MCF 10A (cell line): ENCODE measurements around the gene SKOR1. TPM values are rescaled to one million over a fixed set of nuclear protein-coding genes. Genes with fewer than 3 reads are reported as not detected.

Experiments
- BruUV-seq: library from RNA; stranded (reverse); fragments of 400-500 nt; replicated peaks from 2 replicates; lab custom pipeline; 2021; lab: Mats Ljungman, UMichigan
- CTCF ChIA-PET: fragments of 300-600 bp; sonication (Branson Sonifier 250); formaldehyde crosslinking; extraction: SDS; loops from one replicate; lab custom pipeline; 2021; ENCODE audit warnings: antibody characterized with exemption, inconsistent platforms; lab: Yijun Ruan, JAX
- POLR2A ChIA-PET: fragments of 300-600, 350-650 bp; sonication (Branson Sonifier 250); formaldehyde crosslinking; extraction: SDS; loops from one replicate; lab custom pipeline; 2020; ENCODE audit warnings: antibody characterized with exemption, inconsistent platforms; lab: Yijun Ruan, JAX
- DNase-seq: peaks from one replicate; pipeline ENCODE4 v3.0.0-alpha.2; 2018; ENCODE audit not compliant: unreplicated experiment
- H3K27ac Mint-ChIP-seq: one replicate; pipeline ENCODE4 v1.8.0; 2022; ENCODE audit warnings: mild to moderate bottlenecking, low read depth, mixed read lengths; ENCODE audit not compliant: unreplicated experiment
- H3K27me3 Mint-ChIP-seq: one replicate; pipeline ENCODE4 v1.8.0; 2022; ENCODE audit warnings: mixed read lengths; ENCODE audit not compliant: insufficient read depth, unreplicated experiment
- H3K36me3 Mint-ChIP-seq: one replicate; pipeline ENCODE4 v1.8.0; 2022; ENCODE audit warnings: mild to moderate bottlenecking, moderate library complexity, mixed read lengths; ENCODE audit not compliant: insufficient read depth, unreplicated experiment
- H3K4me1 Mint-ChIP-seq: one replicate; pipeline ENCODE4 v1.8.0; 2022; ENCODE audit warnings: mixed read lengths; ENCODE audit not compliant: insufficient read depth, unreplicated experiment
- H3K4me3 Mint-ChIP-seq: one replicate; pipeline ENCODE4 v1.8.0; 2022; ENCODE audit warnings: mild to moderate bottlenecking, moderate library complexity, mixed read lengths; ENCODE audit not compliant: unreplicated experiment
- H3K9me3 Mint-ChIP-seq: one replicate; pipeline ENCODE4 v1.8.0; 2022; ENCODE audit warnings: mixed read lengths; ENCODE audit not compliant: unreplicated experiment
- CTCF ChIP-seq: fragments of 200-600 bp; IDR thresholded peaks from one replicate; pipeline ENCODE4 v1.8.0; 2022; ENCODE audit warnings: antibody characterized with exemption, mild to moderate bottlenecking; ENCODE audit not compliant: unreplicated experiment
- intact Hi-C: fragments of 100-400 bp; cut with micrococcal nuclease; formaldehyde crosslinking; loops from 2 replicates; pipeline ENCODE4 v1.14.1; 2022
- total RNA-seq: library from RNA; stranded (reverse); gene quantifications from 2 replicates; pipeline ENCODE4 v1.2.3, GENCODE V29; 2022

Gene SKOR1
- total RNA-seq, 1 experiment from 2014 or later: 0.07 TPM

- Mint-ChIP-seq H3K9me3 (no peaks in the 10 kb centered on the region), H3K36me3 (no peaks in the 10 kb centered on the region), H3K4me1 (peaks cover 14% of the 10 kb centered on the region), H3K27ac (peak overlapping the region; percentile 37), H3K27me3 (no peaks in the 10 kb centered on the region), H3K4me3 (peak overlapping the region; percentile 66)
- peak; percentile 78 for DNase-seq
- TF ChIP-seq CTCF: peak; percentile 95
- BruUV-seq: no TSS peak
- CTCF ChIA-PET: interaction anchor here (0.5 to 4.5 kb wide), 43 partner anchors 9 to 1010 kb away, joined by 3 to 90 read pairs (median 4); partner anchors contain the start of gene PIAS1
- intact Hi-C loops: loop anchor here (1.0 to 5.0 kb wide), 3 partner anchors 134 to 292 kb away; no protein-coding TSS in a partner anchor
- POLR2A ChIA-PET: interaction anchor here (0.6 to 4.5 kb wide), 15 partner anchors 11 to 638 kb away, joined by 3 to 41 read pairs (median 3); partner anchors contain the start of gene PIAS1
Measured at GRCh38 chr15:67863442-67863987, 38.2 kb downstream of the SKOR1 start.

- ChIA-PET CTCF (no interaction called here), POLR2A (interaction anchor here (1.0 to 1.8 kb wide), 2 partner anchors 189 to 192 kb away, joined by 3 to 4 read pairs; partner anchors contain the start of gene PIAS1)
- no peak for TF ChIP-seq CTCF
- Mint-ChIP-seq H3K4me1 (peaks cover 10% of the 10 kb centered on the region), H3K36me3 (no peaks in the 10 kb centered on the region), H3K27me3 (no peaks in the 10 kb centered on the region), H3K9me3 (no peaks in the 10 kb centered on the region), H3K4me3 (no peak overlapping the region), H3K27ac (no peak overlapping the region)
- intact Hi-C loops: no loop called here
- no peak for DNase-seq
- no TSS peak for BruUV-seq
Measured at GRCh38 chr15:67865331-67865730, 40.0 kb downstream of the SKOR1 start.

GRCh38 chr15:67865766-67866165 lies 40.5 kb downstream of the SKOR1 start:
- Mint-ChIP-seq H3K4me3 (no peak overlapping the region), H3K4me1 (peaks cover 8% of the 10 kb centered on the region), H3K9me3 (peaks cover 3% of the 10 kb centered on the region), H3K27me3 (no peaks in the 10 kb centered on the region), H3K36me3 (no peaks in the 10 kb centered on the region), H3K27ac (no peak overlapping the region)
- DNase-seq: no peak
- ChIA-PET POLR2A (interaction anchor here (1.0 to 1.8 kb wide), 2 partner anchors 189 to 192 kb away, joined by 3 to 4 read pairs; partner anchors contain the start of gene PIAS1), CTCF (no interaction called here)
- intact Hi-C loops: no loop called here
- no TSS peak for BruUV-seq
- no peak for TF ChIP-seq CTCF

- no peaks in the 10 kb centered on the region for H3K27me3 Mint-ChIP-seq
- H3K27ac Mint-ChIP-seq: no peak overlapping the region
- BruUV-seq: no TSS peak
- no peaks in the 10 kb centered on the region for H3K36me3 Mint-ChIP-seq
- peaks cover 7% of the 10 kb centered on the region for H3K9me3 Mint-ChIP-seq
- H3K4me3 Mint-ChIP-seq: no peak overlapping the region
- no peaks in the 10 kb centered on the region for H3K4me1 Mint-ChIP-seq
- TF ChIP-seq CTCF: no peak
- intact Hi-C loops: no loop called here
- POLR2A ChIA-PET: no interaction called here
- CTCF ChIA-PET: interaction anchor here (0.7 kb wide), 1 partner anchor 88 kb away, joined by 3 read pairs; no protein-coding TSS in a partner anchor
- no peak for DNase-seq
Measured at GRCh38 chr15:67869701-67870100, 44.4 kb downstream of the SKOR1 start.
